HEK293 (cell line): ENCODE results near the gene EN1.

Experiments used
- CTCF ChIA-PET: fragments of 350-600 bp; formaldehyde crosslinking; extraction: SDS; loops from one replicate; lab custom pipeline; 2021; ENCODE audit warnings: antibody characterized with exemption; lab: Yijun Ruan, JAX
- POLR2A ChIA-PET: fragments of 300-600 bp; formaldehyde crosslinking; extraction: SDS; loops from one replicate; lab custom pipeline; 2020; ENCODE audit warnings: antibody characterized with exemption, inconsistent platforms; lab: Yijun Ruan, JAX
- H3K27ac ChIP-seq: fragments of 200-500 bp; sonication (Bioruptor generic); 2 replicates; pipeline ENCODE4 v1.5.1; 2014; ENCODE audit warnings: low read depth, low read length, control low read depth, inconsistent platforms; ENCODE audit errors: extremely low read depth
- H3K36me3 ChIP-seq, 2 experiments: fragments of 200-500 bp in 1 of 2; sonication (Bioruptor generic) in 1 of 2; 1 replicate in 1 of 2; 2 replicates in 1 of 2; pipeline ENCODE4 v1.5.1; 2014 to 2017; ENCODE audit warnings: inconsistent platforms in 2 of 2, low read length in 2 of 2; ENCODE audit not compliant: control insufficient read depth in 2 of 2, insufficient read depth in 1 of 2
- H3K4me1 ChIP-seq: fragments of 200-500 bp; sonication (Bioruptor generic); 2 replicates; pipeline ENCODE4 v1.5.1; 2014; ENCODE audit warnings: mild to moderate bottlenecking, low read length, inconsistent platforms; ENCODE audit not compliant: control insufficient read depth, insufficient read depth
- H3K4me3 ChIP-seq: 2 replicates; pipeline ENCODE4 v1.5.1; 2011; ENCODE audit warnings: low read depth, mild to moderate bottlenecking, control low read depth, low read length, moderate library complexity
- H3K9me3 ChIP-seq: fragments of 200-500 bp; sonication (Bioruptor generic); 2 replicates; pipeline ENCODE4 v1.5.1; 2014; ENCODE audit warnings: low read depth, low read length, inconsistent platforms; ENCODE audit not compliant: control insufficient read depth, insufficient read depth
- BCL11B ChIP-seq: fragments of 450-650 bp; formaldehyde crosslinking; IDR thresholded peaks from 2 replicates; pipeline ENCODE4 v1.5.1; 2016; ENCODE audit warnings: low read depth, missing biosample characterization, missing genetic modification characterization
- IKZF3 ChIP-seq: fragments of 450-650 bp; IDR thresholded peaks from 2 replicates; pipeline ENCODE4 v1.5.0; 2018; ENCODE audit warnings: missing biosample characterization, mild to moderate bottlenecking, missing genetic modification characterization, moderate library complexity
- KLF10 ChIP-seq: fragments of 450-650 bp; IDR thresholded peaks from 2 replicates; pipeline ENCODE4 v1.5.1; 2018; ENCODE audit warnings: missing biosample characterization, mild to moderate bottlenecking, missing genetic modification characterization
- MYNN ChIP-seq: fragments of 450-650 bp; formaldehyde crosslinking; IDR thresholded peaks from 2 replicates; pipeline ENCODE4 v1.5.1; 2016; ENCODE audit warnings: missing biosample characterization, missing genetic modification characterization, borderline replicate concordance
- OVOL3 ChIP-seq: fragments of 450-650 bp; formaldehyde crosslinking; IDR thresholded peaks from 2 replicates; pipeline ENCODE4 v1.5.1; 2016; ENCODE audit warnings: missing biosample characterization, missing genetic modification characterization
- REPIN1 ChIP-seq: fragments of 450-650 bp; formaldehyde crosslinking; IDR thresholded peaks from 2 replicates; pipeline ENCODE4 v1.5.1; 2017; ENCODE audit warnings: missing biosample characterization, missing genetic modification characterization, low read depth
- SCRT2 ChIP-seq: fragments of 450-650 bp; formaldehyde crosslinking; IDR thresholded peaks from 2 replicates; pipeline ENCODE4 v1.5.1; 2016; ENCODE audit warnings: missing biosample characterization, missing genetic modification characterization
- ZBTB1 ChIP-seq: fragments of 450-650 bp; formaldehyde crosslinking; IDR thresholded peaks from 2 replicates; pipeline ENCODE4 v1.5.1; 2016; ENCODE audit warnings: missing biosample characterization, missing genetic modification characterization
- ZBTB6 ChIP-seq: fragments of 450-650 bp; formaldehyde crosslinking; IDR thresholded peaks from 2 replicates; pipeline ENCODE4 v1.5.1; 2017; ENCODE audit warnings: missing biosample characterization, missing genetic modification characterization
- ZNF202 ChIP-seq: fragments of 450-650 bp; formaldehyde crosslinking; IDR thresholded peaks from 2 replicates; pipeline ENCODE4 v1.5.1; 2016; ENCODE audit warnings: missing biosample characterization, missing genetic modification characterization, borderline replicate concordance
- ZNF23 ChIP-seq: fragments of 450-650 bp; formaldehyde crosslinking; IDR thresholded peaks from 2 replicates; pipeline ENCODE4 v1.5.1; 2016; ENCODE audit warnings: missing biosample characterization, missing genetic modification characterization, borderline replicate concordance
- ZNF292 ChIP-seq: fragments of 450-650 bp; formaldehyde crosslinking; IDR thresholded peaks from 2 replicates; pipeline ENCODE4 v1.5.1; 2016; ENCODE audit warnings: low read depth, missing biosample characterization, missing genetic modification characterization, borderline replicate concordance
- ZNF311 ChIP-seq: fragments of 450-650 bp; formaldehyde crosslinking; IDR thresholded peaks from 2 replicates; pipeline ENCODE4 v1.5.1; 2017; ENCODE audit warnings: missing biosample characterization, missing genetic modification characterization, borderline replicate concordance
- ZNF398 ChIP-seq: fragments of 450-650 bp; formaldehyde crosslinking; IDR thresholded peaks from 2 replicates; pipeline ENCODE4 v1.5.1; 2017; ENCODE audit warnings: missing biosample characterization, missing genetic modification characterization
- ZNF473 ChIP-seq: fragments of 450-650 bp; formaldehyde crosslinking; IDR thresholded peaks from 2 replicates; pipeline ENCODE4 v1.5.1; 2017; ENCODE audit warnings: missing biosample characterization, missing genetic modification characterization
- ZNF501 ChIP-seq: fragments of 450-650 bp; formaldehyde crosslinking; IDR thresholded peaks from 2 replicates; pipeline ENCODE4 v1.5.1; 2016; ENCODE audit warnings: missing biosample characterization, missing genetic modification characterization
- ZNF510 ChIP-seq: fragments of 450-650 bp; formaldehyde crosslinking; IDR thresholded peaks from 2 replicates; pipeline ENCODE4 v1.5.1; 2018; ENCODE audit warnings: mild to moderate bottlenecking, missing genetic modification characterization, missing biosample characterization; ENCODE audit not compliant: insufficient replicate concordance
- ZNF530 ChIP-seq: fragments of 450-650 bp; formaldehyde crosslinking; IDR thresholded peaks from 2 replicates; pipeline ENCODE4 v1.5.1; 2016; ENCODE audit warnings: low read depth, missing biosample characterization, missing genetic modification characterization
- ZNF580 ChIP-seq: fragments of 450-650 bp; formaldehyde crosslinking; IDR thresholded peaks from 2 replicates; pipeline ENCODE4 v1.5.1; 2016; ENCODE audit warnings: missing biosample characterization, missing genetic modification characterization
- ZNF624 ChIP-seq: fragments of 450-650 bp; formaldehyde crosslinking; IDR thresholded peaks from 2 replicates; pipeline ENCODE4 v1.5.1; 2017; ENCODE audit warnings: missing biosample characterization, missing genetic modification characterization
- ZNF664 ChIP-seq: fragments of 450-650 bp; formaldehyde crosslinking; IDR thresholded peaks from 2 replicates; pipeline ENCODE4 v1.5.1; 2016; ENCODE audit warnings: missing biosample characterization, missing genetic modification characterization
- ZNF677 ChIP-seq: fragments of 450-650 bp; IDR thresholded peaks from 2 replicates; pipeline ENCODE4 v1.5.0; 2018; ENCODE audit warnings: missing biosample characterization, mild to moderate bottlenecking, missing genetic modification characterization, moderate library complexity
- ZNF76 ChIP-seq: fragments of 450-650 bp; formaldehyde crosslinking; IDR thresholded peaks from 2 replicates; pipeline ENCODE4; 2016; ENCODE audit warnings: low read depth, missing biosample characterization, missing genetic modification characterization, borderline replicate concordance
- ZNF792 ChIP-seq: fragments of 450-650 bp; formaldehyde crosslinking; IDR thresholded peaks from 2 replicates; pipeline ENCODE4 v1.5.1; 2016; ENCODE audit warnings: missing biosample characterization, missing genetic modification characterization
- ZXDB ChIP-seq: fragments of 450-650 bp; formaldehyde crosslinking; IDR thresholded peaks from 2 replicates; pipeline ENCODE4 v1.5.1; 2016; ENCODE audit warnings: missing biosample characterization, missing genetic modification characterization
- TF ChIP-seq, protein P1 (sequence below): fragments of 450-650 bp; formaldehyde crosslinking; conservative IDR thresholded peaks from 2 replicates; pipeline ENCODE4 v1.5.1; 2016; ENCODE audit warnings: low read depth, missing biosample characterization, missing genetic modification characterization

Gene EN1

DNA sequence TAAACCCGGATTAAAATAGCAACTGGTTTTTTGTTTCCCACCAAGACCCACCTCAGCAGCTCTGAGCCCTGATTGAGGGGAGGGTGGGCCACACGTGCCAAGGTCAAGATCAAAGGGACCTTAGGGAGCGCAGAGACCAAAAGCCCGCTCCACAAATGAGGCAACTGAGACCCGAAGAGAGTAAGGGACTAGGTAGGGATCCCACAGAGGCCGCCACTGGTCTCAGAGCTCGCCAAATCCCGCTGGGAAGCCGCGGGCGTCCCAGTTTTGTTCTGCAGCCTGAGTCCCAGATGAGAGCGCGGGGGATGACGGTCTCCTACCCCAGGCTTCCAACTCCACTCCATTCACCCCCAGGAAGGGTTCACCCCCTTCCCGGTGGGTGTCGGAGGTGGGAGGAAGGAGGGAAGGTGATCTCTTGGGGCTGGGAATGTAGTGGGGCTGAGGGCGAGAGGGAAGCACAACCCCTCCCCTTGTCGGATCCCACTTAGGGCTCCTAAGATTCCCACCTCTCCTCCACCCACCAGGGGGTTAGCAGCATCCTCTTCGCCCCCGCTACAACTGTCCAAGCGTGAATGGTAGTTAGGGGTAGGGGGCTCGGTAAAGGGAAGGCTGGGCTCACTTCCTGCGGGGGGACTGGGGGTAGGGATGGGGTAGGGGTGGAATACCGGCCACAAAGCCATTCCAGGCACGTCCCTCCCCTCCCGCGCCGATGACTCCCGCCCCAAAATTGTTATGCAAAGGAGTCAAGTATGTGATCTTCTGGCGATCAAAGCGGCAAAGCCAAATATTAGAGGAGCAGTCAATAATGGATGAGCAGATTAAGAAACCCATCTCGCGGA lies 7.3 kb upstream of the EN1 start:
- H3K4me1 ChIP-seq, result no peaks in the 10 kb centered on the region
- no peaks in the 10 kb centered on the region for H3K9me3 ChIP-seq
- CTCF ChIA-PET, result interaction anchor here (0.6 to 1.7 kb wide), 57 partner anchors 8 to 1866 kb away, joined by 3 to 13 read pairs (median 4); partner anchors contain the start of gene EN1
- no peaks in the 10 kb centered on the region for H3K36me3 ChIP-seq
- POLR2A ChIA-PET, result no interaction called here
- no peak overlapping the region for H3K4me3 ChIP-seq
- TF ChIP-seq IKZF3 (tag by site-specific recombination) (no peak), ZNF510 (tag by site-specific recombination) (no peak), ZNF624 (tag by site-specific recombination) (no peak), ZNF311 (tag by site-specific recombination) (no peak), ZBTB6 (tag by site-specific recombination) (no peak), ZNF23 (tag by site-specific recombination) (no peak), KLF10 (tag by site-specific recombination) (no peak), REPIN1 (no peak), ZNF530 (no peak), ZNF664 (tag by site-specific recombination) (no peak), ZBTB1 (tag by site-specific recombination) (no peak), MYNN (tag by site-specific recombination) (no peak), ZNF792 (tag by site-specific recombination) (no peak), BCL11B (tag by site-specific recombination) (no peak)
- H3K27ac ChIP-seq, result no peak overlapping the region

- Histone ChIP-seq H3K27ac (no peak overlapping the region), H3K36me3 (no peaks in the 10 kb centered on the region), H3K9me3 (no peaks in the 10 kb centered on the region), H3K4me1 (no peaks in the 10 kb centered on the region), H3K4me3 (no peak overlapping the region)
- CTCF ChIA-PET, result no interaction called here
- POLR2A ChIA-PET, result no interaction called here
- TF ChIP-seq SCRT2, result no peak
- TF ChIP-seq ZXDB (tag by site-specific recombination), result no peak
- no peak for TF ChIP-seq ZNF473 (tag by site-specific recombination)
- TF ChIP-seq, protein P1, sequence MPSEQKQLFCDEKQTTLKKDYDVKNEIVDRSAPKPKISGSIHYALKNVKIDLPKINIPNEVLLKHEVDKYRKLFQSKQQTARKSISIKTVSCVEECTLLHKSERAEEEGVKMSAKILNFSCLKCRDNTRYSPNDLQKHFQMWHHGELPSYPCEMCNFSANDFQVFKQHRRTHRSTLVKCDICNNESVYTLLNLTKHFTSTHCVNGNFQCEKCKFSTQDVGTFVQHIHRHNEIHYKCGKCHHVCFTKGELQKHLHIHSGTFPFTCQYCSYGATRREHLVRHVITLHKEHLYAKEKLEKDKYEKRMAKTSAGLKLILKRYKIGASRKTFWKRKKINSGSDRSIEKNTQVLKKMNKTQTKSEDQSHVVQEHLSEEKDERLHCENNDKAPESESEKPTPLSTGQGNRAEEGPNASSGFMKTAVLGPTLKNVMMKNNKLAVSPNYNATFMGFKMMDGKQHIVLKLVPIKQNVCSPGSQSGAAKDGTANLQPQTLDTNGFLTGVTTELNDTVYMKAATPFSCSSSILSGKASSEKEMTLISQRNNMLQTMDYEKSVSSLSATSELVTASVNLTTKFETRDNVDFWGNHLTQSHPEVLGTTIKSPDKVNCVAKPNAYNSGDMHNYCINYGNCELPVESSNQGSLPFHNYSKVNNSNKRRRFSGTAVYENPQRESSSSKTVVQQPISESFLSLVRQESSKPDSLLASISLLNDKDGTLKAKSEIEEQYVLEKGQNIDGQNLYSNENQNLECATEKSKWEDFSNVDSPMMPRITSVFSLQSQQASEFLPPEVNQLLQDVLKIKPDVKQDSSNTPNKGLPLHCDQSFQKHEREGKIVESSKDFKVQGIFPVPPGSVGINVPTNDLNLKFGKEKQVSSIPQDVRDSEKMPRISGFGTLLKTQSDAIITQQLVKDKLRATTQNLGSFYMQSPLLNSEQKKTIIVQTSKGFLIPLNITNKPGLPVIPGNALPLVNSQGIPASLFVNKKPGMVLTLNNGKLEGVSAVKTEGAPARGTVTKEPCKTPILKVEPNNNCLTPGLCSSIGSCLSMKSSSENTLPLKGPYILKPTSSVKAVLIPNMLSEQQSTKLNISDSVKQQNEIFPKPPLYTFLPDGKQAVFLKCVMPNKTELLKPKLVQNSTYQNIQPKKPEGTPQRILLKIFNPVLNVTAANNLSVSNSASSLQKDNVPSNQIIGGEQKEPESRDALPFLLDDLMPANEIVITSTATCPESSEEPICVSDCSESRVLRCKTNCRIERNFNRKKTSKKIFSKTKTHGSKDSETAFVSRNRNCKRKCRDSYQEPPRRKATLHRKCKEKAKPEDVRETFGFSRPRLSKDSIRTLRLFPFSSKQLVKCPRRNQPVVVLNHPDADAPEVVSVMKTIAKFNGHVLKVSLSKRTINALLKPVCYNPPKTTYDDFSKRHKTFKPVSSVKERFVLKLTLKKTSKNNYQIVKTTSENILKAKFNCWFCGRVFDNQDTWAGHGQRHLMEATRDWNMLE, result no peak
- TF ChIP-seq OVOL3, result no peak
- TF ChIP-seq ZNF292, result no peak
- no peak for TF ChIP-seq ZNF76 (tag by site-specific recombination)
- TF ChIP-seq ZNF398, result no peak
- TF ChIP-seq ZNF311 (tag by site-specific recombination), result no peak
- no peak for TF ChIP-seq ZNF510 (tag by site-specific recombination)
- TF ChIP-seq ZNF202 (tag by site-specific recombination), result no peak
- no peak for TF ChIP-seq ZNF501 (tag by site-specific recombination)
- TF ChIP-seq ZNF677 (tag by site-specific recombination), result no peak
- TF ChIP-seq ZNF580 (tag by site-specific recombination), result no peak
Observed at GRCh38 chr2:118853651-118854291, 6.3 kb upstream of the EN1 start.
